Testis (tissue), 3 donors: ENCODE data around the gene INPP5A. TPM values are rescaled to one million over a fixed set of nuclear protein-coding genes. Genes with fewer than 3 reads are reported as not detected.
"Not testable (repeated sequence)": the region's sequence is repeated elsewhere in the genome, so short reads cannot be mapped to it uniquely, and the experiment has no call there.

ENCODE experiments used
- DNase-seq: peaks from one replicate; pipeline ENCODE4 v3.0.0-alpha.2; 2019
- H3K27ac ChIP-seq, 2 donors: fragments of 200-600 bp; sonication (generic); one replicate each; pipeline ENCODE4 v1.5.1; 2019
- H3K27me3 ChIP-seq: fragments of 200-600 bp; sonication (generic); one replicate; pipeline ENCODE4 v1.5.1; 2019
- H3K36me3 ChIP-seq: fragments of 200-600 bp; sonication (generic); one replicate; pipeline ENCODE4 v1.5.1; 2017; ENCODE audit warnings: low read depth; ENCODE audit errors: missing control alignments
- H3K4me1 ChIP-seq: fragments of 200-600 bp; sonication (generic); one replicate; pipeline ENCODE4 v1.5.1; 2019
- H3K4me3 ChIP-seq, 2 donors: fragments of 200-600 bp; sonication (generic); one replicate each; pipeline ENCODE4 v1.5.1; 2017 to 2019
- H3K9me3 ChIP-seq: fragments of 200-600 bp; sonication (generic); one replicate; pipeline ENCODE4 v1.5.1; 2017
- CTCF ChIP-seq, 3 experiments: fragments of 450-650 bp in 2 of 3; fragments of 200-600 bp in 1 of 3; sonication (generic) in 1 of 3; IDR thresholded peaks; one replicate each; pipeline ENCODE4 v1.5.1; 2016 to 2019; ENCODE audit warnings: antibody characterized with exemption in 3 of 3, mild to moderate bottlenecking in 2 of 3, moderate library complexity in 1 of 3
- POLR2A ChIP-seq: fragments of 450-650 bp; IDR thresholded peaks from one replicate; pipeline ENCODE4 v1.6.1; 2017; ENCODE audit warnings: antibody characterized with exemption, mild to moderate bottlenecking, moderate library complexity
- WGBS, 2 donors: methylation state at CpG; one replicate each; pipeline ENCODE4 v1.1.5; 2018; 5-methylcytosine and 5-hydroxymethylcytosine counted together
- intact Hi-C: fragments of 100-400 bp; cut with DNase I; formaldehyde crosslinking; loops from one replicate; pipeline ENCODE4 v1.15.1; 2023; ENCODE audit warnings: low total_unique reads
- polyA plus RNA-seq: library from polyadenylated mRNA; stranded (reverse); fragments of 350-450 nt; fragmentation: Illumina TruSeq; extraction: RNeasy Lipid Tissue Mini Kit (QIAGEN cat#74804); gene quantifications from one replicate; pipeline ENCODE4 v1.2.3, GENCODE V29; 2014; ENCODE audit warnings: low read depth, low replicate concordance; ENCODE audit not compliant: insufficient read depth
- total RNA-seq, 2 donors: library from RNA; depleted of rRNA; stranded (reverse); fragments of >200 nt; gene quantifications; one replicate each; pipeline ENCODE4 v1.2.3, GENCODE V29; 2016

The INPP5A gene
- total and polyA plus RNA-seq, 3 donors from 2014 or later = 54.1 to 103 (median 73.0) TPM

GRCh38 chr10:132793213-132793612 is 255.6 kb downstream of the INPP5A start:
- Histone ChIP-seq H3K27me3 (no peaks in the 10 kb centered on the region), H3K4me3 (no peak overlapping the region), H3K36me3 (no peaks in the 10 kb centered on the region), H3K9me3 (no peaks in the 10 kb centered on the region), H3K27ac (no peak overlapping the region), H3K4me1 (peaks cover under 1% of the 10 kb centered on the region)
- no peak for TF ChIP-seq CTCF (IDR thresholded peaks at IDR 0.05)
- WGBS, 2 donors = 92% methylated on average over 6 of the region's 9 CpGs; no CpG with 5 or more reads in 1 of the 2 donors
- intact Hi-C loops = no loop called here
- no peak for DNase-seq

GRCh38 chr10:132793871-132794849 is 256.6 kb downstream of the INPP5A start:
- H3K27ac ChIP-seq = no peak overlapping the region
- no peaks in the 10 kb centered on the region for H3K36me3 ChIP-seq
- no peaks in the 10 kb centered on the region for H3K9me3 ChIP-seq
- TF ChIP-seq POLR2A (no peak), CTCF (IDR thresholded peaks at IDR 0.05) (no peak)
- no peaks in the 10 kb centered on the region for H3K4me1 ChIP-seq
- DNase-seq = no peak
- intact Hi-C loops = no loop called here
- no peaks in the 10 kb centered on the region for H3K27me3 ChIP-seq
- no peak overlapping the region for H3K4me3 ChIP-seq
- 54 to 62% methylated on average over 26 to 51 of the region's 57 CpGs for WGBS, 2 donors

GRCh38 chr10:132796846-132797245 is 259.3 kb downstream of the INPP5A start:
- intact Hi-C loops = no loop called here
- no peaks in the 10 kb centered on the region for H3K9me3 ChIP-seq
- TF ChIP-seq POLR2A (no peak), CTCF (IDR thresholded peaks at IDR 0.05) (no peak)
- no peak for DNase-seq
- no peak overlapping the region for H3K27ac ChIP-seq
- H3K4me3 ChIP-seq = no peak overlapping the region
- no peaks in the 10 kb centered on the region for H3K27me3 ChIP-seq
- no peaks in the 10 kb centered on the region for H3K4me1 ChIP-seq
- no peaks in the 10 kb centered on the region for H3K36me3 ChIP-seq
- 69 to 89% methylated on average over 5 to 21 of the region's 21 CpGs for WGBS, 2 donors

DNA sequence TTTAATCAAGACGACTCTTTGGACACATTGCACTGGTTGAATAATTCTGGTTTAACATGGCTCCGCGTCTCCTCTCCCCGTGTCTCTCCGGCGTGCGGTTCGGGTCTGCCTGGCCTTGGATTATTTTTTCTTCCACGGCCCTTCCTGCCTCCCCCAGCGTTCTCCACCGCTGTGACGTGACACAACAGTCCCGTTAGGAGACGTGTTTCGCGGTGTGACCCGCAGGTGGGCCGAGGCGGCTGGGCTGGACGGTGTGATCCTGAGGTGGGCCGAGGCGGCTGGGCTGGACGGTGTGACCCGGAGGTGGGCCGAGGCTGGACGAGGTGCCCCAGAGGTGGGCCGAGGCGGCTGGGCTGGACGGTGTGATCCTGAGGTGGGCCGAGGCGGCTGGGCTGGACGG is 260.4 kb downstream of the INPP5A start:
- WGBS, 2 donors = 92% methylated on average over 16 to 25 of the region's 32 CpGs
- H3K9me3 ChIP-seq, DNase-seq, H3K27me3 ChIP-seq, H3K36me3 ChIP-seq, H3K4me3 ChIP-seq, H3K4me1 ChIP-seq, intact Hi-C loops, H3K27ac ChIP-seq: not testable (repeated sequence)

GRCh38 chr10:132798403-132798802 is 260.8 kb downstream of the INPP5A start:
- Histone ChIP-seq H3K27ac (no peak overlapping the region), H3K9me3 (no peaks in the 10 kb centered on the region), H3K4me3 (no peak overlapping the region), H3K36me3 (no peaks in the 10 kb centered on the region), H3K4me1 (no peaks in the 10 kb centered on the region), H3K27me3 (no peaks in the 10 kb centered on the region)
- intact Hi-C loops = no loop called here
- no peak for DNase-seq
- TF ChIP-seq POLR2A (no peak), CTCF (IDR thresholded peaks at IDR 0.05) (no peak)
- 93 to 95% methylated on average over 16 to 21 of the region's 21 CpGs for WGBS, 2 donors
